DND-41 (cell line): Measurements from ENCODE around the gene DNAJC30.

Source experiments
- ATAC-seq: fragments of 200-7000 bp; cut with Tn5 transposase; 3 replicates; pipeline ENCODE4 v1.9.1; 2021; ENCODE audit warnings: low read depth; ENCODE audit not compliant: insufficient read depth
- DNase-seq: peaks from one replicate; pipeline ENCODE4 v3.0.0-alpha.2; 2020
- H2AFZ ChIP-seq: 2 replicates; pipeline ENCODE4 v1.6.0; 2012; ENCODE audit warnings: low read depth, low read length
- H3K27ac ChIP-seq: 2 replicates; pipeline ENCODE4 v1.5.1; 2012; ENCODE audit warnings: low read length, inconsistent platforms
- H3K27me3 ChIP-seq: fragments of 200-600 bp; sonication (generic); 2 replicates; pipeline ENCODE4 v1.6.0; 2012; ENCODE audit warnings: low read length, mild to moderate bottlenecking, inconsistent platforms; ENCODE audit not compliant: insufficient read depth, poor library complexity
- H3K36me3 ChIP-seq: 2 replicates; pipeline ENCODE4 v1.5.1; 2012; ENCODE audit warnings: low read length, inconsistent platforms; ENCODE audit not compliant: insufficient read depth
- H3K4me1 ChIP-seq: 2 replicates; pipeline ENCODE4 v1.5.1; 2012; ENCODE audit warnings: mild to moderate bottlenecking, low read length; ENCODE audit not compliant: insufficient read depth
- H3K4me2 ChIP-seq: 2 replicates; pipeline ENCODE4 v1.6.0; 2012; ENCODE audit warnings: mild to moderate bottlenecking, moderate library complexity, low read length, inconsistent platforms; ENCODE audit not compliant: insufficient read depth
- H3K4me3 ChIP-seq, 2 experiments: fragments of 200-600 bp in 1 of 2; shearing (Covaris generic) in 1 of 2; 2 replicates each; pipeline ENCODE4 v1.5.1; 2012 to 2016; ENCODE audit warnings: inconsistent platforms in 2 of 2, low read length in 2 of 2, mild to moderate bottlenecking in 2 of 2, low read depth in 1 of 2, moderate library complexity in 1 of 2
- H3K79me2 ChIP-seq: 2 replicates; pipeline ENCODE4 v1.6.0; 2012; ENCODE audit warnings: low read length, inconsistent platforms; ENCODE audit not compliant: insufficient read depth
- H3K9ac ChIP-seq: 2 replicates; pipeline ENCODE4 v1.6.0; 2012; ENCODE audit warnings: low read depth, mild to moderate bottlenecking, inconsistent platforms, low read length, moderate library complexity
- H3K9me3 ChIP-seq: 2 replicates; pipeline ENCODE4 v1.5.1; 2012; ENCODE audit warnings: low read length, moderate library complexity, mild to moderate bottlenecking, inconsistent platforms; ENCODE audit not compliant: insufficient read depth, severe bottlenecking
- H4K20me1 ChIP-seq: 2 replicates; pipeline ENCODE4 v1.6.0; 2012; ENCODE audit warnings: low read length; ENCODE audit not compliant: insufficient read depth
- EZH2 ChIP-seq: IDR thresholded peaks from 3 replicates; pipeline ENCODE4 v1.6.1; 2012; ENCODE audit warnings: borderline replicate concordance, low read depth, mild to moderate bottlenecking, moderate library complexity, low read length, inconsistent platforms; ENCODE audit not compliant: severe bottlenecking
- TF ChIP-seq, protein P1 (sequence below): IDR thresholded peaks from 2 replicates; pipeline ENCODE4 v1.5.1; 2012; ENCODE audit warnings: borderline replicate concordance, low read length, moderate library complexity, mild to moderate bottlenecking; ENCODE audit not compliant: poor library complexity, severe bottlenecking; ENCODE audit errors: extremely low read depth

Gene DNAJC30

GRCh38 chr7:73674468-73675124, 8.7 kb downstream of the DNAJC30 start:
- ATAC-seq (no peak), DNase-seq (no peak)
- Histone ChIP-seq H3K27ac (no peak overlapping the region), H2AFZ (no peak overlapping the region), H3K4me2 (no peak overlapping the region), H3K9ac (no peak overlapping the region), H3K27me3 (no peaks in the 10 kb centered on the region), H3K4me3 (no peak overlapping the region), H3K36me3 (peaks cover 17% of the 10 kb centered on the region), H3K79me2 (peaks cover 9% of the 10 kb centered on the region; the same call in 1 of the 2 replicates), H3K4me1 (no peaks in the 10 kb centered on the region), H4K20me1 (peaks cover 14% of the 10 kb centered on the region), H3K9me3 (no peaks in the 10 kb centered on the region)
- TF ChIP-seq, protein P1, sequence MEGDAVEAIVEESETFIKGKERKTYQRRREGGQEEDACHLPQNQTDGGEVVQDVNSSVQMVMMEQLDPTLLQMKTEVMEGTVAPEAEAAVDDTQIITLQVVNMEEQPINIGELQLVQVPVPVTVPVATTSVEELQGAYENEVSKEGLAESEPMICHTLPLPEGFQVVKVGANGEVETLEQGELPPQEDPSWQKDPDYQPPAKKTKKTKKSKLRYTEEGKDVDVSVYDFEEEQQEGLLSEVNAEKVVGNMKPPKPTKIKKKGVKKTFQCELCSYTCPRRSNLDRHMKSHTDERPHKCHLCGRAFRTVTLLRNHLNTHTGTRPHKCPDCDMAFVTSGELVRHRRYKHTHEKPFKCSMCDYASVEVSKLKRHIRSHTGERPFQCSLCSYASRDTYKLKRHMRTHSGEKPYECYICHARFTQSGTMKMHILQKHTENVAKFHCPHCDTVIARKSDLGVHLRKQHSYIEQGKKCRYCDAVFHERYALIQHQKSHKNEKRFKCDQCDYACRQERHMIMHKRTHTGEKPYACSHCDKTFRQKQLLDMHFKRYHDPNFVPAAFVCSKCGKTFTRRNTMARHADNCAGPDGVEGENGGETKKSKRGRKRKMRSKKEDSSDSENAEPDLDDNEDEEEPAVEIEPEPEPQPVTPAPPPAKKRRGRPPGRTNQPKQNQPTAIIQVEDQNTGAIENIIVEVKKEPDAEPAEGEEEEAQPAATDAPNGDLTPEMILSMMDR, result no peak
- TF ChIP-seq EZH2, result no peak

GRCh38 chr7:73671857-73672445, 11.3 kb downstream of the DNAJC30 start:
- Histone ChIP-seq H3K27me3 (peaks cover 6% of the 10 kb centered on the region), H3K9me3 (no peaks in the 10 kb centered on the region), H3K4me3 (no peak overlapping the region), H3K4me2 (no peak overlapping the region), H3K27ac (no peak overlapping the region), H4K20me1 (no peaks in the 10 kb centered on the region), H3K9ac (no peak overlapping the region), H3K36me3 (no peaks in the 10 kb centered on the region), H3K79me2 (no peaks in the 10 kb centered on the region), H3K4me1 (peaks cover 11% of the 10 kb centered on the region), H2AFZ (no peak overlapping the region)
- TF ChIP-seq, protein P1, result no peak
- TF ChIP-seq EZH2, result no peak
- DNase-seq (no peak), ATAC-seq (no peak)

- H3K4me2 ChIP-seq, result no peak overlapping the region
- H3K9me3 ChIP-seq, result no peaks in the 10 kb centered on the region
- H2AFZ ChIP-seq, result no peak overlapping the region
- no peak for TF ChIP-seq EZH2
- TF ChIP-seq, protein P1, result no peak
- H3K4me1 ChIP-seq, result peaks cover 11% of the 10 kb centered on the region
- H3K27me3 ChIP-seq, result peaks cover 6% of the 10 kb centered on the region
- no peak overlapping the region for H3K9ac ChIP-seq
- H4K20me1 ChIP-seq, result no peaks in the 10 kb centered on the region
- H3K4me3 ChIP-seq, result no peak overlapping the region
- no peaks in the 10 kb centered on the region for H3K79me2 ChIP-seq
- no peak overlapping the region for H3K27ac ChIP-seq
- ATAC-seq, result no peak
- no peaks in the 10 kb centered on the region for H3K36me3 ChIP-seq
- no peak for DNase-seq
Measured at GRCh38 chr7:73671322-73671661, 12.0 kb downstream of the DNAJC30 start.
